Non-pigmented ciliary epithelial cell (primary cell): ENCODE data around the gene ATG9B.
A peak's percentile ranks its signal among the peaks of the same experiment; 100 is the strongest.
"Not testable (repeated sequence)": the region's sequence is repeated elsewhere in the genome, so short reads cannot be mapped to it uniquely, and the experiment has no call there.

ENCODE experiments used
- DNase-seq: peaks from one replicate; pipeline ENCODE4 v3.0.0-alpha.2; 2010; ENCODE audit warnings: low read depth

ATG9B gene

GRCh38 chr7:151035026-151035717 is 10.9 kb upstream of the ATG9B start:
- DNase-seq, result no peak

GRCh38 chr7:151034312-151035025 is 10.2 kb upstream of the ATG9B start:
- no peak for DNase-seq

- DNase-seq, result no peak
Observed at GRCh38 chr7:151033864-151034249, 9.6 kb upstream of the ATG9B start.

- no peak for DNase-seq
Observed at GRCh38 chr7:151032936-151033863, 8.9 kb upstream of the ATG9B start.

GRCh38 chr7:151031011-151031410 is 6.7 kb upstream of the ATG9B start:
- DNase-seq, result no peak

- DNase-seq, result no peak
Observed at GRCh38 chr7:151028948-151029501, 4.7 kb upstream of the ATG9B start.

GRCh38 chr7:151028131-151028947 is 4.0 kb upstream of the ATG9B start, which contains the start of gene ABCB8:
TSS of gene ABCB8 (plus strand) at chr7:151028450. CDS start at chr7:151028516, 66 bp downstream.
- peak; percentile 97 for DNase-seq

GRCh38 chr7:151027728-151028130 is 3.4 kb upstream of the ATG9B start:
- DNase-seq, result not testable (repeated sequence)

GRCh38 chr7:151026771-151027727 is 2.8 kb upstream of the ATG9B start:
- DNase-seq, result not testable (repeated sequence)

GRCh38 chr7:151025924-151026671 is 1.8 kb upstream of the ATG9B start:
- no peak for DNase-seq

- DNase-seq, result no peak
Observed at GRCh38 chr7:151023232-151023631, 1.1 kb downstream of the ATG9B start.

GRCh38 chr7:151020231-151020630 is 4.1 kb downstream of the ATG9B start:
- DNase-seq, result no peak

GRCh38 chr7:151019130-151019447 is 5.2 kb downstream of the ATG9B start:
- DNase-seq, result no peak

- no peak for DNase-seq
Observed at GRCh38 chr7:151018421-151019129, 5.7 kb downstream of the ATG9B start.

GRCh38 chr7:151017953-151018420 is 6.3 kb downstream of the ATG9B start:
- no peak for DNase-seq

- no peak for DNase-seq
Observed at GRCh38 chr7:151017370-151017952, 6.8 kb downstream of the ATG9B start.

- DNase-seq, result no peak
Observed at GRCh38 chr7:151016942-151017341, 7.4 kb downstream of the ATG9B start.

- DNase-seq, result no peak
Observed at GRCh38 chr7:151016505-151016904, 7.8 kb downstream of the ATG9B start.
